ENCODE results near the gene USH2A.

DNA sequence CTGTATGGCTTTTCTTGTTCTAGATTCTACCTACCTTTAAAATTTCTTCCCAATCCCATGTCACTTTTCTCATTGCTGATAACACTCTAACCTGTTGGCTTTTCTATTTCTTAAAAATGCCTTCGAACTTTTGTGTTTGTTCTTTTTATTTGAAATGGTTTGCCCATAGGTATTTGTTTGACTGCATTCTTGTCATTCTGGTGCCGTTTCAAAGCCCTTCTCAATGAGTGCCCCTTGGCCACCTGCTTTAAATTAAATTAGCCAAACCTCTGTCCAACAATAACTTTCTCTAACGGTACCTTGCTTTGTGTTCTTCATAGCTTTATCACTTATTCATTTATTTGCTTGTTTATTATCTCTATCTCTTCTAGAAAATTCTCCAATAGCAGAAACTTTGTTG lies 817.2 kb downstream of the USH2A start:
- no peak for TF ChIP-seq EZH2 (IDR thresholded peaks at IDR 0.05; ENCODE audit: insufficient read depth, poor library complexity, severe bottlenecking)
- TF ChIP-seq EZH2phosphoT487 (IDR thresholded peaks at IDR 0.05; ENCODE audit: insufficient read depth, low read depth) = no peak

Data from GM23248 (cell line).